Activated gamma-delta T cell treated with anti-CD3 and anti-CD28 coated beads, Interleukin-2, amount 50 U/mL, for 16 hours (primary cell): ENCODE data around the gene SPRTN.

Source experiments
- DNase-seq: peaks from one replicate; pipeline ENCODE4 v3.0.0-alpha.2; 2020; ENCODE audit warnings: low read depth

The SPRTN gene, protein sequence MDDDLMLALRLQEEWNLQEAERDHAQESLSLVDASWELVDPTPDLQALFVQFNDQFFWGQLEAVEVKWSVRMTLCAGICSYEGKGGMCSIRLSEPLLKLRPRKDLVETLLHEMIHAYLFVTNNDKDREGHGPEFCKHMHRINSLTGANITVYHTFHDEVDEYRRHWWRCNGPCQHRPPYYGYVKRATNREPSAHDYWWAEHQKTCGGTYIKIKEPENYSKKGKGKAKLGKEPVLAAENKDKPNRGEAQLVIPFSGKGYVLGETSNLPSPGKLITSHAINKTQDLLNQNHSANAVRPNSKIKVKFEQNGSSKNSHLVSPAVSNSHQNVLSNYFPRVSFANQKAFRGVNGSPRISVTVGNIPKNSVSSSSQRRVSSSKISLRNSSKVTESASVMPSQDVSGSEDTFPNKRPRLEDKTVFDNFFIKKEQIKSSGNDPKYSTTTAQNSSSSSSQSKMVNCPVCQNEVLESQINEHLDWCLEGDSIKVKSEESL

DNA sequence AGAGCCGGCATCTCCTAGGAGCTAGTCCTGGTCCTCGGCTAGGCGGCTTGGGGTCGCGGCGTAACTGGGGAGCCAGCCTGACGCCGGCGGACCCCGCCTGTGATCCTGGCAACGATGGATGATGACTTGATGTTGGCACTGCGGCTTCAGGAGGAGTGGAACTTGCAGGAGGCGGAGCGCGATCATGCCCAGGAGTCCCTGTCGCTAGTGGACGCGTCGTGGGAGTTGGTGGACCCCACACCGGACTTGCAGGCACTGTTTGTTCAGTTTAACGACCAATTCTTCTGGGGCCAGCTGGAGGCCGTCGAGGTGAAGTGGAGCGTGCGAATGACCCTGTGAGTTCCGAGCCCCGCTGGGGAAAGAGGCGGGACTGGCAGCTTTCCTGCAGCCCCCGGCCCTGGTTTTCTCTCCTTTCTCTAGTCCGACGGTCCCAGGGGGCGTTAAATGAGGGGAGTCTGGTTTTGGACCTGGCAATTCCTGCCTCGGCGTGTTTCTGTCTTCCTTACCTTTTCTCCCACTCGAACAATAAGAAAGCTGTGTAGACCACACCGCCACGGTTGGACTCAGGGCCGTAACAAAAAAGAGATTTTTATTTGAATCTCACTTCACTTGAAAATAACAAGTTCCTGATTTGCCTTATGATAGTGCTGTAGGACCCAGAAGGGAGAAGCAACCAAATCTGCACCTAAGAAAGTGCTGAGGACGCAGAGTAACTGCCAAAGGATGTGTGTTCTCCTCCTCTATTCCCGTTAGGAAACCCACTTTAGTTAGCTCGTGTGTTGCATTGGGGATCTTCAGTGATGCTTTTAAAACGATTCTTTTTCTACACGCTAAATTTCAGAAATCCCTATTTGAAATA is at the start of gene SPRTN:
TSS of gene SPRTN (plus strand) at position 24 of the 859 bp plus-strand sequence. CDS start at position 115, 91 bp downstream.
- no peak for DNase-seq

DNA sequence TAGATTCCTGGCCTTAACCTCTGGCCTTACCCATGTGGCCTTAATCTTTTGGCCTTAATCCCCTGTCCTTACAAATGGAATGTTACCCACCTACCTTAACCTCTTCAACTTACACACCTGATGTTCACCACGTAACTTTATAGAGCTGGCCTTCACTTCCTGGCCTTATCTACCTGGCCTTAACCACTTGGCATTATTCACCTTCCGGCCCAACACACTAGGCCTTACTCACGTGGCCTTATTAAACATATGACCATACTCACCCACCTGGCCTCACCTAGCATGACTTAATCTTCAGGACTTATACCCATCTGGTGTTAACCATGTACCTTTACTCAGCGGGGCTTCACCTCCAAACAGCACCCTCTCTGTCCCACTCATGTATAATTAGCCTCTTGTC is 42.2 kb upstream of the SPRTN start:
- DNase-seq, result no peak

DNA sequence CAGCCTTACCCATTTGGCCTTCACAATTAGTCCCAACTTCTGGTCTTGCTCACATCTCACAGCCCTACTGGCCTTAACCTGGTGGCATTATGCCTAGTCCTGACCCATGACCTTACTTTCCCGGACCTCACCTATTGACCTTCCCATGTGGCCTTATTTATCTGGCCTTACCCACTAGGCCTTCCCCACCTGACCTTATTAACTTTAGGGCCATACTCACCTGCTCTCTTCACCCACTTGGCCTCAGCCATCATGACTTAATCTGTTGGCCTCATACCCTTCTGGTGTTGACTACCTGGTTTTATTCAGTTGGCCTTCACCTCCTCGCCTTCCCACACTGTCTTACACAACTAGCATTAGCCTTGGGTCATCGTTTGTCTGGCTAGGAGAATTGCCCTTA is 36.1 kb upstream of the SPRTN start:
- DNase-seq, result no peak

DNA sequence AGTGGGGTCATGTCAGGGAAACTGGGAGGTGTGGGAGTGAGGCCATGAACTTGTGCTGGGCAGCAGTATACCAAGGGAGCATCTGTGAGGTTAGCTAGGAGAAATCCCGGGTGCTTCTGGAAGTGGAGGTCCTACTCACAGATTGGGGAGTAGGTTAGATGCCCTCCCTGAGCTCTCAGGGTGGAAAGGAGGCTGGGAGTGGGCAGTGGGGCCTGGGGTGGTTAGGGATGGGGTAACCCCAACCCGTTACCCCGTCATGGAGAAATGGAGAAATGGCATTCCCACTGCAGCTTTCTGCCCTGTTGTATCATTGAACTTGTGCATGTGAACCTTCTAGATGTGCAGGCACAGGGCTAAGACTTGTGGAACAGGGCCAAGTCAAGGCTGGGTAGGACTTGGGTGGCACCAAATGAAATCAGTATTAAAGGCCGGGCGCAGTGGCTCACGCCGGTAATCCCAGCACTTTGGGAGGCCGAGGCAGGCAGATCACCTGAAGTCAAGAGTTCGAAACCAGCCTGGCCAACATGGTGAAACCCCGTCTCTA is 27.6 kb upstream of the SPRTN start:
- no peak for DNase-seq

DNA sequence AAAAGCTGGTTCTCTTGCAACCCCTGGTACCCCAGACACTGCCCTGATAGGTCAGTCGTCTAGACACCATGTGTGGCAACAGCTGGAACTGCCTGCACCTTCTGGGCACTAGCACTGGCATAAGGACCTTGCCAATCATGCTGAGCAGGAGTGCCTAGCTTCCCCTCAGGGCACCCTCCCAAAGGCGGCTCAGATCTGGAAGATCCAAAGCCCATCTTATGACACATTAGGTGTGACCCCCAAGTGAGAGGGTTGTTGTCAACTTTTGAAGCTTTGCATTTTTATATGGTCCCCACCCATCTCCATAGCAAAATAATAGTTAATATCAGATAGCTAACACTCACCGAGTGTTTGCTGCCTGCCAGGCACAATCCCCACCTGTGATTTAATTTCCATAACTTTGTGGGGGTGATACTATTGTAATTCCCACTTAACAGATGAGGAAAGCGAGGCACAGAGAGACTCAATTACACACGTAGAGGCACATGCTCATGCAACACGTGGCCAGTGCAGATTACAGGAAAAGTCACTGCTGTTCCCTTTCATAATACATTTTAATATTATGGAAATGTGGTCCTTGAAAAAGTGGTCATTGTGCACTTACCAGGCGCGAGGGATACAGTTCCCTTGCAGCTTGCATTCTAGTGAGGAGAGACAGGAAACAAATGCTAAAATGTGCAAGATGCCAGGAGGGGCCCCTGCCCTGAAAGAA is 26.2 kb upstream of the SPRTN start:
- no peak for DNase-seq

DNA sequence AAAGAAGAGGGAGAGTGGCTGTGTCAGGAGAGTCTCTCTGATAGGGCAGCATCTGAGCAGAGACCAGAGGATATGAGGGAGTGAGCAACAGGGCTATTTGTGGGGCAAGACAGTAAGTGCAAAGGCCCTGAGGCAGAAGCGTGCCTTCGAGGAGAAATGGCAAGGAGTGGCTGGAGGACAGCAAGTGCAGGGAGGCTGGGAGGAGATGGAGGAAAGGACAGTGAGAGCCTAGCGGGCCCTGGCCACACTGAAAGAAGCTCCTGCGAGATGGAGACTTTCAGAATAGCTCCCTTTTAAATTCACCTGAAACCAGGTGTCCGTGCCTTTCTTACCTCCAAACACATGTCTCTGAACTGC is 25.7 kb upstream of the SPRTN start:
- no peak for DNase-seq

DNA sequence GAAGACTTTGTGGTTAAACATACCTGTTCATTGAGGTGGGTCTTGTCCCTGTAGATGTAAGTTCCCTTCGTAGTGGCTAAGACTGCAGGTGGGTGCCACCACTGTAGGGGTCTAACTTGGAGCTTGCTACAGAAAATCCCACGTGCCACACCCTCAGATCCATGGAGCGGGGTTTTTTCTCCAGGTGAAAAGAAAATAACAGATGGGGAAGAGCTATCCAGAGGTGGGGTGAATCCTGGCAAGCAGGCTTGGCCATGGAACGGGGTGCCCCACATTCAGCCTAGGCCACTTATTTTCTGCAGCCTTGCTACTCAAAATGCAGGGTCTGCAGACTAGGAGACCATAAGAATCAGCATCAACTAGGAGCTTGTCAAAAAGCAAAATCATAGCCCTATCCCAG is 24.4 kb upstream of the SPRTN start:
- no peak for DNase-seq

DNA sequence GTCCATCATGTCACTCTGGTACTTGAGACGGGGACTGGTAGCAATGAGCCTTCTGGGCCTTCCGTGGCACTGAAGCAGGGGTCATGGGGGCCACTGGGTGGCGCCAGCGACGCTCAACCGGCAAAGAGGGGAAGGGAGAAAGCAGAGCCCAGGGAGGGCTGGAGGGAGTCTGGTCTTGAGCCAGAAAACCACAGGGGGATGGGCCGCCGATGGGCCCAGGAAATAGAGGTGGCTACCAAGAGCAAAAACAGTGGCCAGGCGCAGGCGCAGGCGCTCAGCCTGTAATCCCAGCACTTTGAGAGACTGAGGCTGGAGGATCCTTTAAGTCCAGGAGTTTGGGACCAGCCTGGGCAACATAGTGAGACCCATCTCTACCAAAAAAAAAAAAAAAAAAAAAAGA is 22.2 kb upstream of the SPRTN start:
- DNase-seq, result no peak

DNA sequence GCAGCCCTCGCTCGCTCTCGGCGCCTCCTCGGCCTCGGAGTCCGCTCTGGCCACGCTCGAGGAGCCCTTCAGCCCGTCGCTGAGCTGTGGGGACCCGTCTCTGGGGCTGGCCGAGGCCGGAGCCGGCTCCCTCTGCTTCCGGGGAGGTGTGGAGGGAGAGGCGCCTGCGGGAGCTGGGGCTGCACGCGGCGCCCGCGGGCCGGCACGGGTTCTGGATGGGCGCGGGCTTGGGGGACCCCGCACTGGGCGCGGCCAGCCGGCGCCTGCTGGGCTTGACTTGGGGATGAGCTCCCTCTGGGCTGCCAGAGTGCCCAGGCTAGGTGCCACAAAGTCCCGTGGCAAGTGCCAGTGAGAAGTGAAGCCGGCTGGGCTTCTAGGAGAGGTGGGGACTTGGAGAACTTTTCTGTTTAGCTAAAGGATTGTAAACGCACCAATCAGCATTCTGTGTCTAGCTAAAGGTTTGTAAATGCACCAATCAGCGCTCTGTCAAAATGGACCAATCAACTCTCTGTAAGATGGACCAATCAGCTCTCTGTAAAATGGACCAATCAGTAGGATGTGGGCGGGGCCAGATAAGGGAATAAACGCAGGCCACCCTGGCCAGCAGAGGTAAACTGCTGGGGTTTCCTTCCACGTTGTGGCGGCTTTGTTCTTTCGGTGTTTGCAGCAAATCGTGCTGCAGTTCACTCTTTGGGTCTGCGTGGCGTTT is 20.6 kb upstream of the SPRTN start:
- DNase-seq, result no peak

DNA sequence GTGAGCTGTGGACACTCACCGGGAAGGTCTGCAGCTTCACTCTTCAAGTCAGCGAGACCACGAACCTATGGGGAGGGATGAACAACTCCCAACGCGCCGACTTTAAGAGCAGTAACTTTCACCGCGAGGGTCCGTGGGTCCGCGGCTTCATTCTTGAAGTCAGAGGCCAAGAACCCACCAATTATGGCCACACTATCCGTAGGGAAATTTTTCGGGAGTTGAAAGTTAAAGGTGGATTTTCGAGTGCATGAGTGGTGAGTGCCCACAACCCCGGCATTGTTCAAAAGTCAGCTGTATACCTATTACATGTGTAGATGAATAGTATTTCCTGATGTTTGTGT is 20.1 kb upstream of the SPRTN start:
- no peak for DNase-seq

DNA sequence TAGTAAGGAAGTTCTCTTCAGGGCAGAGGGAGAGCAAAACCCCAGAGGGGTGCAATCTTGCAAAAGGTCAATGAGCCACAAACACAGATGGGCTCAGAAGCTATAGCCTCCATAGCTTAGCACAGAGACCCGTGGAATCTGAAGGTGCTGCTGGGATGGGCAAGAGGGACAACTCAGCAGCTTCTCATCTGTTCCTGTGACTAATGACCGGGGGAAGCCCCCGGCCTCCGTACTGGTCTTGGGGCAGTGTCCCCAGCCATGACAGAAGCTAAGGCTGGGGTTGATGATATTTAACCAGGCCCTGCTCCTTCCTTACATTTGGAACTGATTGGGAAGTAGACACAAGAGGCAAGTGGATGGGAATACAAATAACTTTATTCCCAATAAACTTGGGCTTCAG is 19.5 kb upstream of the SPRTN start:
- no peak for DNase-seq

DNA sequence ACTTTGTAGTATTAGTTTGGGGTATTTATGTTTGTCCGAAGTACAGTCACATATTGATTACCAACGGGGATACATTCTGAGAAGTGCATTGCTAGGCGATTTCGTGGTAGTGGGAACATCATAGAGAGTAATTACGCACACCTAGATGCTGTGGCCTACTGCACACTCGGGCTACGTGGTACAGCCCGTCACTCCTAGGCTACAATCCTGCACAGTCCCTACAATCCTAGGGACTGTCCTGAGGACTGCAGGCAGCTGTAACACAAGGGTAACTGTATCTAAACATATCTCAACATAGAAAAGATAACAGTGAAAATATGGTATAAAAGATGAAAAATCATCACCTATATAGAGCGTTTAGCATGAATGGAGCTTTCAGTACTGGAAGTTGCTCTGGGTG is 19.0 kb upstream of the SPRTN start:
- DNase-seq, result no peak

DNA sequence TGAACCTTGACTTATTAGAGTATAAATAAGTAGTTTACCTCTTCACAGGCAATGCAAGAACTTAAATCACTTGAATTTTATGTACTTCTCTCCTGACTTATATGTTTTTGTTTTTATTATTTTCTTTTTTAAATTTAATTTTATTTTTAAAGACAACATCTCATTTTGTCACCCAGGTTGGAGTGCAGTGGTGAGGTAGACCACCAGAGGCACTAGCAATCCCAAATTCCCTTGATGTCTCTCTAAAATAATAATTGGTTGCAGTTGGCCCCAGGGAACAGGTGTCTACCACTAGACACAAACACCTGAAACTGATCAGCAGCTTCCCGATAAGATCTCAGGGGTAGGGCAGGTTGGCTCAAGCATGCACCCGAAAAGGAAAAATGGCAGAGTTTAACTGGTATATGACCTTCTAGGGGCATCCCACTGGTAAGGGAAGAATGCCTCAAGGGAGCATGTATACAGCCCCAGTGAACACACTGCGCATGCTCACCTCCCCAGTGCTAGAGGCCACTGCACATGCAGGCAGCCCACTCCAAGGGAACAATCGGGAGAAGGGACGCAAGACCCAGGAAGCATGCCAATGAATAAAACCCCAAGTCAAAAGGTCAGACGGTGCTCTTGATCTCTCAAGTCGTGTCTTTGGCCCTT is 15.1 kb upstream of the SPRTN start:
- DNase-seq, result no peak

DNA sequence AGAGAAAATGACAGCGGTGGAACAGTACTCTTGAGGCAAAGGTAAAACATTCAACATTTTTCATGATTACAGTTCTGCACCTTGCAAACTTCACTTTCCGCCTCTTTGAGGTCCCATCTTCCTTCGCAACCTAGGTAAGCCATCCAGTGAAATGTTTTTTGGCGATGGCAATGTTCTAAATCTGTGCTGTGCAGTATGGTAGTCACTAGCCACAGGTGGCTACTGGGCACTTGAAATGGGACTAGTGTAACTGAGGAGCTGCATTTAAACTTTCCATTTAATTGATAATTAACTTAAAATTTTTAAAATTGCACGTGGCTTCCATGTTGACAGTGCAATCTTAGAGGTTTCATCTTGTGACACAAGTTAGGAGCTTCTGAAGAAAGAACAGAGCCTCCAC is 13.4 kb upstream of the SPRTN start:
- no peak for DNase-seq

DNA sequence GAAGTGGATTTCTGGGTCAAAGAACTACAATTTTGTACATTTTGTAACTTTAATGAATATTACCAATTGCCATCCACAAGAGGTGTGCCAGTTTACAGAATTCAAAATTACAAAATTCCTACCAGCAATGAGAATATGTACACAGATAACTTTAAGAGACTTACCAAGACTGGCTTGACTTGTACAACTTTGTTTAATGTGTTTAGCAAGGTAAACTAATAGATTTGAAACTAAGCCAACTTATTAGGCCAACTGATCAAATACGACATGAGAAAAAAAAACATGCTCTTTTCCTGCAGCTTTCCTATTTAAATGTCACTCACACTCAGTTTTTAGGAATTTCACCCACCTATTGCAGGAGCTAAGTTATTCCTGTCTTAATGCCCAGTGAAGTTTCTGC is 11.8 kb upstream of the SPRTN start:
- DNase-seq, result no peak

DNA sequence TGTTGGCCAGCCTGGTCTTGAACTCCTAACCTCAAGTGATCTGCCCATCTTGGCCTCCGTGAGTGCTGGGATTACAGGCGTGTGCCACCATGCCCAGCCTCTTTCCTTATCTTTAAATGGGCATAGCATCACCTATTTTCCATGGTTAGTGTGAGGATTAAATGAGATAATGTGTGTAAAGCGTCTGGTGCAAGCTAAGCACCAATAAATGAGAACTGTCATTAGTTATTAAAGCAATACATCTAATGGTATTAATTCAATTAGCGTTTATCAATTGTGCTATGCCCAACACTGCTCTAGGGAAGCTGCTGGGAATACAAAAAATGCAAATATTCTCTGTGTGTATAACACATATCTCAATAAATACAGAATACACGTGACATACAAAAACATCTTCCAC is 10.5 kb upstream of the SPRTN start:
- no peak for DNase-seq

DNA sequence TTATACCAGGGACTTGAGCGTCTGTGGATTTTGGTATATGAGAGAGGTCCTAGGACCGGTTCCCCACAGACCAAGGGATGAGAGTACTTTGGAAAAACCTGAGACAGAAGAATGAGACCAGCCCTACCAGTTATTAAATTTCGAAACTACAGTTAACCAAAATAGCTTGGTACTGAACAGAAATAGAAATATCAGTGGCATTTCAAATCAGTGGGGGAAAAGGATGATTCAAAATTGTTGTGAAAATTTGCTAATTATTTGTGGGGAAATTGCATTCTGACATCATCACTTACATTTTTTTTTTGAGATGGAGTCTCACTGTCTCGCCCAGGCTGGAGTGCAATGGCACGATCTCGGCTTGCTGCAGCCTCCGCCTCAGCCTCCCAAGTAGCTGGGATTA is 8.6 kb upstream of the SPRTN start:
- no peak for DNase-seq

DNA sequence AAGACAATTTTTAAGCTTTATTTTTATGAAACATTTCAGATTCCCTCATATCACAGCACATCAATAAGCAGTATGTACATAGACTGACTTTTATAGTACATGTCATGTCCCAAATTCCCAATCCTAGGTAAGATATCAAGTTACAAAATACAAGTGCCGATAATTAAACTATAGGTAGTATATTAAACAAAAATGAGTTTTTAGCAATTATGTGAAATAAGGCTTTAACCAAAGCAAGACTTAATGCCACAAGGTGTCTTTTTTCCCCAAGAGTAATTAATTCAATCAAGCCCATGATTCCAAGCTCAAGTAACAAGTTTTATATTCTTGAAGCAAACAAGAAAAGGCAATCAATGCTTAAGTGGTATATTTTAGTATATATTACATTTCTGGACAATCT is 5.3 kb upstream of the SPRTN start:
- DNase-seq, result no peak

DNA sequence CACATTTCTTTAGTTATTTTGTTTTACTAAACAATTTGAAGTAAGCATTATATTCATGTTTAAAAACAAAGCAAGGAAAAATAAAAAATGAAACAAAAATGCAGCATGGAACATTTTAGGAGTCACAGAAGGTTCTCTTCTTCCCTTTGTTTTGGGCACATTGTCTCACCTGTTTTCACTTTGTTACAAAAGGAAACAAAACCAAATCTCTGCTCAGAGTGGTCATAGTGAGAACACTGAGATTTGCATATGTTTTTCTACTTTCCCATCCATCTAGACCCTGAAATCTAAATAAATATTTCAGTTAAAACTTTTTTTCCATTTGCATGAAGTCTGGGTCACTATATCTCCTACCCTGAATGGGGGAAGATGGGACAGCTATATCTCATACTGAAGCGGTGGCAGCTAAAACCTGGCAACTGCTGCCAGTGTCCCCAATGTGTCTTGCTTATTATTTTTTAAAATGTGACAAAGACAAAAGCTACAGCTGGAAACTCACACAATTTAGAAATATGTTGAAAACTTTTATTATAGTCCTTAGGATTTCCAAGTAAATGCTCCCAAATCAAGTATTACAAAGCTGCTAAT is 3.9 kb upstream of the SPRTN start:
- no peak for DNase-seq

DNA sequence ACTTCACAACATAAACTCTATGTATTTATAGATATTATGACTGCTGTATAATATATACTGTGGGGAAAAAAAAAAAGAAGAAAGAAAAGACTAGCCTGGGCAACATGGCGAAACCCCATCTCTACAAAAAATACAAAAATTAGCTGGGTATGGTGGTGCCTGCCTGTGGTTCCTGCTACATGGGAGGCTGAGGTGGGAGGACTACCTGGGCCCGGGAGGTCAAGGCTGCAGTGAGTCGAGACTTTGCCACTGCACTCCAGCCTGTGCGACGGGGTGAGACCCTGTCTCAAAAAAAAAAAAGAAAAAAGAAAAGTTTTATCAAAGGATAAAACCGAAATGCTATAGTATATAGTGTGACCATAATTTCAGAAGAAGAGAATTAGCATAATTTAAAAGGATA is 3.1 kb upstream of the SPRTN start:
- no peak for DNase-seq
